EH (cell line): Measurements from ENCODE around the gene INTS1.
"Not testable (repeated sequence)": the region's sequence is repeated elsewhere in the genome, so short reads cannot be mapped to it uniquely, and the experiment has no call there.

Source experiments
- DNase-seq: peaks from one replicate; pipeline ENCODE4 v3.0.0-alpha.2; 2015; ENCODE audit warnings: low read depth

INTS1 gene

GRCh38 chr7:1529383-1530116, 25.4 kb upstream of the INTS1 start:
- DNase-seq: no peak

DNA sequence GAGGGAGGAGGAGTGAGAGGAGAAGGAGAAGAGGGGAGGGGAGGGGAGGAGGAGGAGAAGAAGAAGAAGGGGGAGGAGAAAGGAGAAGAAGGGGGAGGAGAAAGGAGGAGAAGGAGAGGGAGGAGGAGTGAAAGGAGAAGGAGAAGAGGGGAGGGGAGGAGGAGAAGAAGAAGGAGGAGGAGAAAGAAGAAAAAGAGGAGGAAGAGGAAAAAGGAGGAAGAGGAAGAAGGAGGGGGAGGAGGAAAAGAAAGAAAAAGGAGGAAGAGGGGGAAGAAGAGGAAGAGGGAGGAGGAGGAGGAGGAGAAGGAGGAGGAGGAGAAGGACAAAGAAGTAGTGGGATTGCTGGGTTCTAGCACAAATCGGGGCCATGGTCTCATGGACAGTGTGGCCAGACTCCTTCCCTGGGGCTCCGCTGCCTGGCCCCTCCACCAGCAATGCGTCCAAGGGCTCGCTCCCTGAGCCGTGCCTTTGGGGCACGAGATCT, 22.1 kb upstream of the INTS1 start:
- DNase-seq: peak; percentile 69

- DNase-seq: no peak
Measured at GRCh38 chr7:1525409-1525808, 21.2 kb upstream of the INTS1 start.

- no peak for DNase-seq
Measured at GRCh38 chr7:1523844-1524243, 19.7 kb upstream of the INTS1 start.

GRCh38 chr7:1523208-1523607, 19.0 kb upstream of the INTS1 start:
- DNase-seq: no peak

- DNase-seq: no peak
Measured at GRCh38 chr7:1521456-1521855, 17.3 kb upstream of the INTS1 start.

GRCh38 chr7:1520539-1521234, 16.5 kb upstream of the INTS1 start:
- peak; percentile 85 for DNase-seq

GRCh38 chr7:1519322-1519922, 15.2 kb upstream of the INTS1 start:
- DNase-seq: not testable (repeated sequence)

- DNase-seq: peak; percentile 46
Measured at GRCh38 chr7:1516586-1517251, 12.5 kb upstream of the INTS1 start.

- not testable (repeated sequence) for DNase-seq
Measured at GRCh38 chr7:1515509-1515967, 11.3 kb upstream of the INTS1 start.

DNA sequence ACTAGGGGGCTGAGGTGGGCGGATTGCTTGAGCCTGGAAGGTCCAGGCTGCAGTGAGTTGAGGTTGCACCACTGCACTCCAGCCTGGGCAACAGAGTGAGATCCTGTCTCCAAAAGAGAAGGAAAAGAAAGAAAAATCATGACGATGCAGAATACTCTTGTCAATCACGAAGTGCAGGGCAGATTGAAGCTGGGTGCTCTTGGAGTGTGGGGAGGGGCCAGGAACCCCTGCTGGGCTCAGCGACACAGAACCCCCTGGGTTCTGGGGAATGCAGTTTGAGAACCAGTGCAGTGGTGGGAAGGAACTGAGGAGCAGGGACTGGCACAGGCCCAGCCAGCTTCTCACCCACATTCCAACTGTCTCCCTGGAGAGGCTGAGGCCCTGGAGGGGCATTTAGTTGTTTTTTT, 10.8 kb upstream of the INTS1 start:
- peak; percentile 67 for DNase-seq

- no peak for DNase-seq
Measured at GRCh38 chr7:1514407-1514806, 10.2 kb upstream of the INTS1 start.

- peak; percentile 49 for DNase-seq
Measured at GRCh38 chr7:1513657-1514095, 9.5 kb upstream of the INTS1 start.

- peak; percentile 98 for DNase-seq
Measured at GRCh38 chr7:1512781-1513656, 8.8 kb upstream of the INTS1 start.

DNA sequence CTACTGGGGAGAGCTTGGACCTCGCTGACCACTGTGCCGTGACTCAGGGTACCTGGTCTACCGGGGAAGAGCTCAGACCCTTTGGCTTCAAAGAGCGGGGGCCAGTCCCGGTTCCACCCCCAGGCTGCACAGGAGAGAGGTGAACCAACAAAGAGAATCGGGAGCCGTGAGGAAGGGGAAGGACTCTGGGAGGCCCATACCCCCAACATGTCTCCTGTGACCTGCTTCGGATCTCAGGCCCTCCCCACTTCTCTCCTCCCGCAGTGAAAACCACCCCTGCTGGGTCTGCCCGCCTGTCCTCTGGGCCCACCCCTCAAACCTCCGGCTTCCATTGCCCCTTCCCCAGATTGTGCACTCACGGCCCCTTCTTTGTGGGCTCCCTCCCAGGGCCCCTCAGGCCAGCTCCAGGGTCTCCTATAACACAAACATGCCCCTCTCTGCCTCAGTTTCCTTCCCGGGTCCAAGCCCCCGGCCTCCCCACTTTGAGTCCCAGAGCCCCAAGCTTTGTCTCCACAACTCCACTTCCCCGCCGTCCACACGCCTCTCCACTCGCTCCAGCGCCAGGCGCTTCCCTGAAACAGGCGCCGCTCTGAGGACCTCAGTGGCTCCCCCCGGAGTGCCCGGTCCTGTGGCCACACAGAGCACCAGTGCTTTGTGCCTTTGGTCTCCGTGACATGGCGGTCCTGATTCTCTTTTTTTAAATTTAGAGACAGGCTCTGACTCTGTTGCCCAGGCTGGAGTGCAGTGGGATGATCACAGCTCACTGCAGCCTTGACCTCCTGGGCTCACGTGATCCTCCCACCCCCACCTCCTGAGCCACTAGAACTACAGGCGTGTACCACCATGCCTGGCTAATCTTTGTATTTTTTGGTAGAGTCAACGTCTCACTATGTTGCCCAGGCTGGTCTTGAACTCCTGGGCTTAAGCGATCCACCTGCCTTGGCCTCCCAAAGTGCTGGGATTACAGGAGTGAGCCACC, 7.5 kb upstream of the INTS1 start:
- DNase-seq: no peak

DNA sequence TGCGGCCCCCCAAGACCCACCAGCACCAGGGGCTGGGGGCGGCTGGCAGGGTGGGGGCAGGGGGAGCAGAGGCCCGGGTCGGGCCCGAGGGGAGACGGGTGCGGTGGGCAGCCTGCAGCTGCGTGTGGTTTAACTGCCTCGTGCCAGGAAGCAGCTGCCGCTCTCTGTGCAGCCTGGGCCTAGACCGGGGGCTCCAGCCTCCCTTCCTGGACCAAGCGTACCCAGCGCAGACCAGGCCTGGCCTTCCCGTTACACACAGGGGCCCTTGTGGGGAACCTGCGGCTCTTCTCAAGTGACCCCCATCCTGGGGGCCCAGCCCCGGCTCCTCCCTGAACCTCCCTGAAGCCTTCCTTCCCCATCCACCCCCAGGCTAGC, 6.6 kb upstream of the INTS1 start:
- no peak for DNase-seq

GRCh38 chr7:1509226-1509625, 5.0 kb upstream of the INTS1 start:
- DNase-seq: no peak

DNA sequence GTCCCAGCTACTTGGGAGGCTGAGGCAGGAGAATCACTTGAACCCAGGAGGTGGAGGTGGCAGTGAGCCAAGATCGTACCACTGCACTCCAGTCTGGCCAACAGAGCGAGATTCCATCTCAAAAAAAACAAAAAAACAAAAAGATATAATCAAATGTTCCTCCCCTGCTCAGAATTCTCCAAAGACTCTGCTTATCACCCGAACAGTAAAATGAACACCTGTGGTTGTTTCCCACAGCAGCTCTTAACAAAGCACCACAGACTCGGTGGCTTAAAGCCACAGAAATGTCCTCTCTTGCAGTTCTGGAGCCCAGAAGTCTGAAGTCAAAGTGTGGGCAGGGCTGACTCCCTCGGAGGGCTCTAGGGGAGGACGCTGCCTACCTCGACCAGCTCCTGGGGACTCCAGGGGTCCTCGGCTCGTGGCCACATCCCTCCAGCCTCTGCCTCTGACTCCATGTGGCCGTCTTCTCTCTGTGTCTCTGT, 4.1 kb upstream of the INTS1 start:
- DNase-seq: no peak

GRCh38 chr7:1505731-1506550, 1.8 kb upstream of the INTS1 start:
- no peak for DNase-seq
